Measurements from ENCODE around the gene SKA2. TPM values are rescaled to one million over a fixed set of nuclear protein-coding genes. Genes with fewer than 3 reads are reported as not detected.

Gene SKA2
- total and polyA plus RNA-seq, 2 experiments from 2014 or later = 50.5 to 140 TPM

GRCh38 chr17:59129814-59130213 lies 25.2 kb downstream of the SKA2 start:
- no peak overlapping the region for H2AFZ ChIP-seq
- DNase-seq (ENCODE audit: low spot score) (no peak), ATAC-seq (no peak)
- Mint-ChIP-seq H3K4me3 (no peak overlapping the region), H3K27ac (no peak overlapping the region), H3K9me3 (no peaks in the 10 kb centered on the region), H3K27me3 (ENCODE audit: insufficient read depth, low read depth, poor library complexity) (no peaks in the 10 kb centered on the region), H3K4me1 (no peaks in the 10 kb centered on the region), H3K36me3 (ENCODE audit: low read depth) (peaks cover 29% of the 10 kb centered on the region)
- no peaks in the 10 kb centered on the region for H3F3A ChIP-seq (replicated peaks; ENCODE audit: low read depth)
- no peak overlapping the region for H3K4me3 ChIP-seq
- TF ChIP-seq JUNB (IDR thresholded peaks at IDR 0.05; ENCODE audit: unreplicated experiment) (no peak), POLR2AphosphoS5 (IDR thresholded peaks at IDR 0.05; ENCODE audit: low read depth) (no peak), EZH2 (IDR thresholded peaks at IDR 0.05; ENCODE audit: low read depth, unreplicated experiment) (no peak), NANOG (IDR thresholded peaks at IDR 0.05; ENCODE audit: borderline replicate concordance) (no peak), ZNF114 (CRISPR knock-in tag; IDR thresholded peaks at IDR 0.05) (no peak), STAT1 (IDR thresholded peaks at IDR 0.05; ENCODE audit: unreplicated experiment) (no peak), CREB1 (CRISPR knock-in tag; IDR thresholded peaks at IDR 0.05; ENCODE audit: low read depth) (no peak), EZH2phosphoT487 (IDR thresholded peaks at IDR 0.05; ENCODE audit: unreplicated experiment) (no peak), ETS1 (IDR thresholded peaks at IDR 0.05) (no peak), ZNF331 (CRISPR knock-in tag; IDR thresholded peaks at IDR 0.05; ENCODE audit: low read depth) (no peak)
- TF ChIP-seq, protein P1, sequence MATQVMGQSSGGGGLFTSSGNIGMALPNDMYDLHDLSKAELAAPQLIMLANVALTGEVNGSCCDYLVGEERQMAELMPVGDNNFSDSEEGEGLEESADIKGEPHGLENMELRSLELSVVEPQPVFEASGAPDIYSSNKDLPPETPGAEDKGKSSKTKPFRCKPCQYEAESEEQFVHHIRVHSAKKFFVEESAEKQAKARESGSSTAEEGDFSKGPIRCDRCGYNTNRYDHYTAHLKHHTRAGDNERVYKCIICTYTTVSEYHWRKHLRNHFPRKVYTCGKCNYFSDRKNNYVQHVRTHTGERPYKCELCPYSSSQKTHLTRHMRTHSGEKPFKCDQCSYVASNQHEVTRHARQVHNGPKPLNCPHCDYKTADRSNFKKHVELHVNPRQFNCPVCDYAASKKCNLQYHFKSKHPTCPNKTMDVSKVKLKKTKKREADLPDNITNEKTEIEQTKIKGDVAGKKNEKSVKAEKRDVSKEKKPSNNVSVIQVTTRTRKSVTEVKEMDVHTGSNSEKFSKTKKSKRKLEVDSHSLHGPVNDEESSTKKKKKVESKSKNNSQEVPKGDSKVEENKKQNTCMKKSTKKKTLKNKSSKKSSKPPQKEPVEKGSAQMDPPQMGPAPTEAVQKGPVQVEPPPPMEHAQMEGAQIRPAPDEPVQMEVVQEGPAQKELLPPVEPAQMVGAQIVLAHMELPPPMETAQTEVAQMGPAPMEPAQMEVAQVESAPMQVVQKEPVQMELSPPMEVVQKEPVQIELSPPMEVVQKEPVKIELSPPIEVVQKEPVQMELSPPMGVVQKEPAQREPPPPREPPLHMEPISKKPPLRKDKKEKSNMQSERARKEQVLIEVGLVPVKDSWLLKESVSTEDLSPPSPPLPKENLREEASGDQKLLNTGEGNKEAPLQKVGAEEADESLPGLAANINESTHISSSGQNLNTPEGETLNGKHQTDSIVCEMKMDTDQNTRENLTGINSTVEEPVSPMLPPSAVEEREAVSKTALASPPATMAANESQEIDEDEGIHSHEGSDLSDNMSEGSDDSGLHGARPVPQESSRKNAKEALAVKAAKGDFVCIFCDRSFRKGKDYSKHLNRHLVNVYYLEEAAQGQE (IDR thresholded peaks at IDR 0.05; ENCODE audit: unreplicated experiment) = no peak
- TF ChIP-seq, protein P2, sequence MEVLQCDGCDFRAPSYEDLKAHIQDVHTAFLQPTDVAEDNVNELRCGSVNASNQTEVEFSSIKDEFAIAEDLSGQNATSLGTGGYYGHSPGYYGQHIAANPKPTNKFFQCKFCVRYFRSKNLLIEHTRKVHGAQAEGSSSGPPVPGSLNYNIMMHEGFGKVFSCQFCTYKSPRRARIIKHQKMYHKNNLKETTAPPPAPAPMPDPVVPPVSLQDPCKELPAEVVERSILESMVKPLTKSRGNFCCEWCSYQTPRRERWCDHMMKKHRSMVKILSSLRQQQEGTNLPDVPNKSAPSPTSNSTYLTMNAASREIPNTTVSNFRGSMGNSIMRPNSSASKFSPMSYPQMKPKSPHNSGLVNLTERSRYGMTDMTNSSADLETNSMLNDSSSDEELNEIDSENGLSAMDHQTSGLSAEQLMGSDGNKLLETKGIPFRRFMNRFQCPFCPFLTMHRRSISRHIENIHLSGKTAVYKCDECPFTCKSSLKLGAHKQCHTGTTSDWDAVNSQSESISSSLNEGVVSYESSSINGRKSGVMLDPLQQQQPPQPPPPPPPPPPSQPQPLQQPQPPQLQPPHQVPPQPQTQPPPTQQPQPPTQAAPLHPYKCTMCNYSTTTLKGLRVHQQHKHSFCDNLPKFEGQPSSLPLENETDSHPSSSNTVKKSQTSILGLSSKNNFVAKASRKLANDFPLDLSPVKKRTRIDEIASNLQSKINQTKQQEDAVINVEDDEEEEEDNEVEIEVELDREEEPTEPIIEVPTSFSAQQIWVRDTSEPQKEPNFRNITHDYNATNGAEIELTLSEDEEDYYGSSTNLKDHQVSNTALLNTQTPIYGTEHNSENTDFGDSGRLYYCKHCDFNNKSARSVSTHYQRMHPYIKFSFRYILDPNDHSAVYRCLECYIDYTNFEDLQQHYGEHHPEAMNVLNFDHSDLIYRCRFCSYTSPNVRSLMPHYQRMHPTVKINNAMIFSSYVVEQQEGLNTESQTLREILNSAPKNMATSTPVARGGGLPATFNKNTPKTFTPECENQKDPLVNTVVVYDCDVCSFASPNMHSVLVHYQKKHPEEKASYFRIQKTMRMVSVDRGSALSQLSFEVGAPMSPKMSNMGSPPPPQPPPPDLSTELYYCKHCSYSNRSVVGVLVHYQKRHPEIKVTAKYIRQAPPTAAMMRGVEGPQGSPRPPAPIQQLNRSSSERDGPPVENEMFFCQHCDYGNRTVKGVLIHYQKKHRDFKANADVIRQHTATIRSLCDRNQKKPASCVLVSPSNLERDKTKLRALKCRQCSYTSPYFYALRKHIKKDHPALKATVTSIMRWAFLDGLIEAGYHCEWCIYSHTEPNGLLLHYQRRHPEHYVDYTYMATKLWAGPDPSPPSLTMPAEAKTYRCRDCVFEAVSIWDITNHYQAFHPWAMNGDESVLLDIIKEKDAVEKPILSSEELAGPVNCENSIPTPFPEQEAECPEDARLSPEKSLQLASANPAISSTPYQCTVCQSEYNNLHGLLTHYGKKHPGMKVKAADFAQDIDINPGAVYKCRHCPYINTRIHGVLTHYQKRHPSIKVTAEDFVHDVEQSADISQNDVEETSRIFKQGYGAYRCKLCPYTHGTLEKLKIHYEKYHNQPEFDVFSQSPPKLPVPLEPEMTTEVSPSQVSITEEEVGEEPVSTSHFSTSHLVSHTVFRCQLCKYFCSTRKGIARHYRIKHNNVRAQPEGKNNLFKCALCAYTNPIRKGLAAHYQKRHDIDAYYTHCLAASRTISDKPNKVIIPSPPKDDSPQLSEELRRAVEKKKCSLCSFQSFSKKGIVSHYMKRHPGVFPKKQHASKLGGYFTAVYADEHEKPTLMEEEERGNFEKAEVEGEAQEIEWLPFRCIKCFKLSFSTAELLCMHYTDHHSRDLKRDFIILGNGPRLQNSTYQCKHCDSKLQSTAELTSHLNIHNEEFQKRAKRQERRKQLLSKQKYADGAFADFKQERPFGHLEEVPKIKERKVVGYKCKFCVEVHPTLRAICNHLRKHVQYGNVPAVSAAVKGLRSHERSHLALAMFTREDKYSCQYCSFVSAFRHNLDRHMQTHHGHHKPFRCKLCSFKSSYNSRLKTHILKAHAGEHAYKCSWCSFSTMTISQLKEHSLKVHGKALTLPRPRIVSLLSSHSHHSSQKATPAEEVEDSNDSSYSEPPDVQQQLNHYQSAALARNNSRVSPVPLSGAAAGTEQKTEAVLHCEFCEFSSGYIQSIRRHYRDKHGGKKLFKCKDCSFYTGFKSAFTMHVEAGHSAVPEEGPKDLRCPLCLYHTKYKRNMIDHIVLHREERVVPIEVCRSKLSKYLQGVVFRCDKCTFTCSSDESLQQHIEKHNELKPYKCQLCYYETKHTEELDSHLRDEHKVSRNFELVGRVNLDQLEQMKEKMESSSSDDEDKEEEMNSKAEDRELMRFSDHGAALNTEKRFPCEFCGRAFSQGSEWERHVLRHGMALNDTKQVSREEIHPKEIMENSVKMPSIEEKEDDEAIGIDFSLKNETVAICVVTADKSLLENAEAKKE (CRISPR knock-in tag; IDR thresholded peaks at IDR 0.05) = no peak
- TF ChIP-seq, protein P3, sequence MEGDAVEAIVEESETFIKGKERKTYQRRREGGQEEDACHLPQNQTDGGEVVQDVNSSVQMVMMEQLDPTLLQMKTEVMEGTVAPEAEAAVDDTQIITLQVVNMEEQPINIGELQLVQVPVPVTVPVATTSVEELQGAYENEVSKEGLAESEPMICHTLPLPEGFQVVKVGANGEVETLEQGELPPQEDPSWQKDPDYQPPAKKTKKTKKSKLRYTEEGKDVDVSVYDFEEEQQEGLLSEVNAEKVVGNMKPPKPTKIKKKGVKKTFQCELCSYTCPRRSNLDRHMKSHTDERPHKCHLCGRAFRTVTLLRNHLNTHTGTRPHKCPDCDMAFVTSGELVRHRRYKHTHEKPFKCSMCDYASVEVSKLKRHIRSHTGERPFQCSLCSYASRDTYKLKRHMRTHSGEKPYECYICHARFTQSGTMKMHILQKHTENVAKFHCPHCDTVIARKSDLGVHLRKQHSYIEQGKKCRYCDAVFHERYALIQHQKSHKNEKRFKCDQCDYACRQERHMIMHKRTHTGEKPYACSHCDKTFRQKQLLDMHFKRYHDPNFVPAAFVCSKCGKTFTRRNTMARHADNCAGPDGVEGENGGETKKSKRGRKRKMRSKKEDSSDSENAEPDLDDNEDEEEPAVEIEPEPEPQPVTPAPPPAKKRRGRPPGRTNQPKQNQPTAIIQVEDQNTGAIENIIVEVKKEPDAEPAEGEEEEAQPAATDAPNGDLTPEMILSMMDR (conservative IDR thresholded peaks at IDR 0.05; ENCODE audit: low read depth in 2 of 2) = no peak
- peaks cover 25% of the 10 kb centered on the region for H4K20me1 ChIP-seq (replicated peaks; ENCODE audit: insufficient read depth)
- no peak overlapping the region for H3K27ac ChIP-seq (ENCODE audit: low read depth)
- no peak overlapping the region for H3K4me2 ChIP-seq
- peaks cover 68% of the 10 kb centered on the region for H3K79me2 ChIP-seq (replicated peaks; ENCODE audit: insufficient read depth)
- no peaks in the 10 kb centered on the region for H3K27me3 ChIP-seq (ENCODE audit: insufficient read depth)
- H3K9me2 ChIP-seq (ENCODE audit: insufficient read depth) = no peaks in the 10 kb centered on the region
- peaks cover 12% of the 10 kb centered on the region; the same call in 1 of the 2 replicates for H3K36me3 ChIP-seq (ENCODE audit: insufficient read depth)
- no peaks in the 10 kb centered on the region for H3K4me1 ChIP-seq (ENCODE audit: insufficient read depth)

Measured in GM23338 (cell line).